Stimulated activated naive CD4-positive, alpha-beta T cell (primary cell): ENCODE measurements around the gene TMEM178B.
"Not testable (repeated sequence)": the region's sequence is repeated elsewhere in the genome, so short reads cannot be mapped to it uniquely, and the experiment has no call there.

Experiments used
- DNase-seq, 6 experiments: peaks; one replicate each; lab custom pipeline; 2025; lab: John Stamatoyannopoulos, UW

Gene TMEM178B

DNA sequence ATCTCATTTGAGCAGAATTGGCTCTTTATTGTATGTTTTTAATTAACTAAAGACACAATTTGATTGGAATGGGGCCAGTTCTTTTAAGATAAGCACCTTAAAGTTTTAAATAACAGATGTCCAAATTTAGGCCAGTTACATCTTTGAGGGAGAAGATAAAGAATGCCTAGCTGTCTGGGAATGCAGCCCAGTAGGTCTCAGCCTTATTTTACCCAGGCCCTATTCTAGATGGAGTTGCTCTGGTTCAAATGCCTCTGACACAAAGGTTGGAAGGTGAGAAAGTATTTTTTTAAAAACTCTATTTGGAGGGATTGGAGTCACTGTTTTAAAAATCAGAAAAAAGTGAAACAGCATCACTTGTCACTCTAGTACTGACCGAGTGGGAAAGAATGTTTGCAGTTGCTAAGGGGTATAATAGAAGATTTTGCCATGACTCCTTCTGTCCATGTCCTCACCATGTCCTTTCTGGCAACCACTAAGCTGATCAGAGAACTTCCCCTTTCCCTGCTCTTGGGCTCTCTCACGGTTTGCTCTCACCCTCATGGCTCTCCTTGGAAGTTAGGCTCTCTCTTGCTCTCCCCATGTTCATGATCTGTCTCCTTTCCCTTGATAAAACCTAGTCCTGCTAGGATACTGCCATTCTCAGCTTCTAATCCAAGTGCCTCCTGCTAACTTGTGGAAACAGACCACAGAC is 239.1 kb downstream of the TMEM178B start:
- no peak for DNase-seq

- no peak for DNase-seq
Observed at GRCh38 chr7:141313896-141314295, 240.0 kb downstream of the TMEM178B start.

DNA sequence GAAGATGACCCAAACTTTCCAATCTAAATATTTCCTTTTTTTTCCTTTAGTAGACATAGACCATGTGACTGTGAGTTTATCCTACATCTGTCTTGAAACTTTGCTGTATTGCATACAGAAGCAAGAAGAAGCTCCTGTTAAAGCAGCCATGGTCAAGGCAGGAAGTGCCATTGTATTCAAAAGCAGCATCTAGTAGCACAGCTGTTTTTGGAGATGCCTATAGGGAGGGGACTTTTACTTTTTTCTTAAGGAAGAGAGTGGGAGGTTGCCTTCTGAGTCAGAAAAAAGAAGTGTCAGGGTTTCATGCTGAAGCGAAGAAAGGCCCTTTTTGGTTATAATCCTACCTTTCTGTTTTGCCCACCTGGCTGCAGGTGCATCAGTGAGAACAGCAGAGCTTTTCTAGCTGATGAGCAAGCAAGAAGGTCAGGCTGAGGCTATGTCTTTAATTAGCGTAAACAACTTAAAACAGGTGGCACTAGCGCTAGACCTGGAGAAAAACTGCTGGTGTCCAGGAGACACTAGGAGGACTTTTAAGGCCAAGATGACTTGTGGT is 243.2 kb downstream of the TMEM178B start:
- no peak for DNase-seq

GRCh38 chr7:141320287-141320686 is 246.4 kb downstream of the TMEM178B start:
- no peak for DNase-seq

GRCh38 chr7:141322383-141322782 is 248.5 kb downstream of the TMEM178B start:
- no peak for DNase-seq

DNA sequence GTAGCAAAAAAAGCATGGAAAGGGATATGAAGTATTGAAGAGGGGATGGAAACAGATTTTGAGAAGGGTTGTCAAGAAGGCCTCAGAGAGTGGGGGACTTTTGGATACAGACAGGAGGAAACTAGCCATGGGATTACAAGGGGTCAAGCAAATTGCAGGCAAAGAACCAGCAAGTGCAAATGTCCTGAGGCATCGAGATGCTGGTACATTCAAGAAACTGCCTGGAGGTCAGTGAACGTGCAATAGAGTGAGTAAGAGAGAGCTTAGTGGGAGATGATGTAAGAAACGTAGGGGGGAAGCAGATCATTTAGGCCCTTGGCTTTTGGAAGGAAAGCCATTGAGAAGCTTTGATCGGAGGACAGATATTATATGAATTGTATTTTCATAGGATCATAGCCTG is 250.0 kb downstream of the TMEM178B start:
- no peak for DNase-seq

- DNase-seq = no peak
Observed at GRCh38 chr7:141324870-141325269, 251.0 kb downstream of the TMEM178B start.

GRCh38 chr7:141325275-141325674 is 251.4 kb downstream of the TMEM178B start:
- no peak for DNase-seq

DNA sequence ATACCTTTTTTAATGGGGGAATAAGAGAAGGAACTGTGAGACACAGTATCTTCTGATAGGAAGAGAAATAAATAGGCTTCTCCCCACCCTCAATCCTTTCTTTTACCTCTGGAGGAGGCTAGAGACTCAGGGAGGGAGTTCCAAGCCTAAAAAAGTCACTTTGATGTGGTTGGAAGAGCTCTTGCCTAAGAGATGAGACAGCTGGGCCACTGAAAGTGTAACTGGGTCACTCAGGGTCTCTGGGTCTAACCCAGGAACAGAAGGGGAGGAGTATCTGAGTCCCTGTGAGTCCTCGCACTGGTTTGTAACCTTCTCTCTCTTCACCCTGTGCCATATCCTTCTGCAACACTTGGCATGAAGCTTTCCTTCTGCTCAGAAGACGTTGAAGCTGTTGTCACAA is 254.4 kb downstream of the TMEM178B start:
- DNase-seq = no peak

DNA sequence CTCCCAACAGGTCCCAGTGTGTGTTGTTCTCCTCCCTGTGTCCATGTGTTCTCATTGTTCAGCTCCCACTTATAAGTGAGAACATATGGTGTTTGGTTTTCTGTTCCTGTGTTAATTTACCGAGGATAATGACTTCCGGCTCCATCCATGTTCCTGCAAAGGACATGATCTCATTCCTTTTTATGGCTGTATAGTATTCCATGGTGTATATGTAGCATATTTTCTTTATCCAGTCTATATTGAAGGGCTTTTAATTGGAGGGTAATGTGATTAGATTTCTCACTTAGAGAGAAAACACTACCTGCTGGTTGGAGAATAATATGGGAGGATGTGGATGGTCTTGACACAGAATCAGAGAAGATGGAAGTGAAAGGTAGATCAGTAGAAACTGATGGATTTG is 256.4 kb downstream of the TMEM178B start:
- not testable (repeated sequence) for DNase-seq

DNA sequence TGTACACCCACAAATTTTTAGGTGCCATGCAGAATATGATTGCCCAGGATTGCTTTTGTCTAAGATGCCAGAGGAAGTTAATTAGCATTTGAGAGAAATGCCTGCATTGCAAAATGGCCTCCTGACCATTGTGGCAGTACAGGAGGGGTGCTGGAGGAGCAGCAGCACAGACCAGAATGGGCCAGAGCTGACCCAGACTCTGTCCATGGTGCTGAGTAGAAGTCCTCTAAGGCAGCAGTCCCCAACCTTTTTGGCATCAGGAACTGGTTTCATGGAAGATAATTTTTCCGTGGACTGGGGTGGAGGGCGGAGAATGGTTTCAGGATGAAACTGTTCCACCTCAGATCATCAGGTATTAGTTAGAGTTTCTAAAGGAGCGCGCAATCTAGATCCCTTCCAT is 259.6 kb downstream of the TMEM178B start:
- no peak for DNase-seq

DNA sequence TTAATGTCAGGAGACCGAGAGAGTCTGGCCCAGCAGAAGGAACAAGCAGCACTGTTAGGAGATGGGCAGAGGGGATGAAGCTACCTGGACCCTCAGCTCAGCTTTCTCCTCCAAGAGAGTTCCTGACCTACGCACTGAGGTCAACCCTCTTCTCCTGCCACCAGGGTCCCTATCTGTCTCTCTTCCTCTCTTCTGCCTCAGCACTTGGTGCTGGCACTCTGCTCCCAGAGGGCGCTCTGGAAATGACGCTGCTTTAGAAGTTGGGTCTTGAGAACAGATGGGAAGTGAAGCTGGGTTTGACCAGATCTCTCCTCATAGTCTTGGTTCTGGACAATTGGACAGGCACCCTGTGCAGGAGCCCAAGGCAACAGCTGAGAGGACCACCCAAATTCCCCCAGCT is 261.3 kb downstream of the TMEM178B start:
- no peak for DNase-seq

DNA sequence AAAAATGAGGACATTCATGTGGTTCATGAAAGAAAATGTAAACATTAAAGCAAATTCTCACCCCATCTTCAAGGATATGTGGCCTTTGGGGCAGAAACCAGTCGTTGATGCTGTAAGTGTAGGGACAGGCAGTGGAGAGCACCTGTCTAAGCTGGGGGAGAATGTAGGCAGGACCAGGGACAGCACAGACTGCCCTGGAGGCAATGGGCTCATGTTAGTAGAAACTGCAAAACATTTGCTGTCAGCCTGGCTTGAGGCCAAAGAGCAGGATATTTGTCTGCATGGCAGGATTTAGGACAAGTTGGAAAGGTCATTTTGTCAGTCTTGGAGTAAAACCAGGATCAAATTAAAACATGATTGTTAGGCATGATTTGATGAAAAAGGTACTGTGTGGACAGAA is 265.7 kb downstream of the TMEM178B start:
- no peak for DNase-seq

GRCh38 chr7:141340991-141341390 is 267.1 kb downstream of the TMEM178B start:
- no peak for DNase-seq

DNA sequence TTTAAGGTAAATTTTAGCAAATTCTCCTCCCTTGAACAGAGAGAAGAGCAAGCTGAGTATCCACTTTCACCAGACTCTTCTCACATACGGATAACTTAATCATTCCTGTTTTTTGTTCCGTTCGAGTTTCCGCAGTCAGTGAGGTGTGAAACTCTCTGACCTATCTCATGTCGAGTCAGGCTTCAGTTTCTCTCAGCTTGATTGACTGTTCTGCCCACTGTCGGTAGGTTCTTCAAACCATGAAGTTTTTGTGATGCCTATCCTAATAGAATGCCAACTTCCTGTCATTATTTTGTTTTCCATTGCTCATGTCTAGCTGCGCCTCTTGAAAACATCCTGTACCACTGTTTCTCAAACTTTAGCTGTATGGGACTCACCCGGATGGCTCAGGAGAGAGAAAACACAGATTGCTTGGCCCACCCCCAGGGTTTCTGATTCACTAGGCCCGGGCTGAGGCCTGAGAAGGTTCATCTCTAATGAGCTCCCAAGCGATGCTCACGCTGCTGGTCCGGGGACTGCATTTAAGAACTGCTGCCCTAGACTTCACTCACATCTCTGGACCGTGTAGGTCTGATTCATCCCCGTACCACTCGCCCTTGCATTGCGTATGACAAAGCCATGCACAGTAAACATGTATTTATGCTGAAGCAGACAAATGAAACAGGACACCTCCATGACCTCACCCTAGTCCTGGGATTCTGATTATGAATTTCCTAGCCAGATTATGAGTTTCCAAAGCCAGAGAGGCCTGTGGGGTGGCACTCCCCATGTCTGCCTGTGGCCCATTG is 269.0 kb downstream of the TMEM178B start:
- DNase-seq = no peak

DNA sequence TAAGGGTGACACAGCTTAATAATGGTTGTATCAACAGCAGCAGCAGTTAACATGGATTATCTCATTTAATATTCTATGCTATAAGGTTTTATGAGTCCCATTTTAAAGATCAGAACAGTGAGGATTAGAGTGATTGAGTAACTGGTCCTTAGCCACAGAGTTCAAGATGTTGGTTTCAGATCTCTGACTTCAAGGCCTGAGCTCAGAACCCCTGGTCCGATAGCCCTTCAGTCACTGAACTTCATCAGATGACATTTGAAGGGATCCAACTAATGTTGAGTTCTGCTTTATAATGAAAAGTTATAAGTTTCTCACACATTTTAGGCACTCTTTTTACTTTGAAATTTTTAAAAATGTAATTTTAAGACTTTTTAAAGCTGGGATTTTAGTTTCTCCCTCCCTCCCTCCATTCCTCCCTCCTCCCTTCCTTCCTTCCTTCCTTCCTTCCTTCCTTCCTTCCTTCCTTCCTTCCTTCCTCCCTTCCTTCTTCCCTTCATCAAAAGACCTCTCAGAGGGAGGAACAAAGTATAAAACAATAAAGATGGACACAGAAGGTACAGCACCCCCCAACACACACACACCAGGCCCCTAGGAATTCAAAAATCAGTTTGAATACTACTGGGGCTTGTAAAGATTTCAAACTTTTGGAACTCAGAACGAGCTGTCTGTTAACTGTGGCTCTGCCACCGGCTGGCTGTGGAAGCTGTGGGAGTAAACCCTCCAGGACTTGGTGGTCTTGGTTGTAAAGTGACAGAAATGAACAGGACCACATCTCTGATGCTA is 270.5 kb downstream of the TMEM178B start:
- no peak for DNase-seq

- no peak for DNase-seq
Observed at GRCh38 chr7:141348728-141349127, 274.9 kb downstream of the TMEM178B start.

DNA sequence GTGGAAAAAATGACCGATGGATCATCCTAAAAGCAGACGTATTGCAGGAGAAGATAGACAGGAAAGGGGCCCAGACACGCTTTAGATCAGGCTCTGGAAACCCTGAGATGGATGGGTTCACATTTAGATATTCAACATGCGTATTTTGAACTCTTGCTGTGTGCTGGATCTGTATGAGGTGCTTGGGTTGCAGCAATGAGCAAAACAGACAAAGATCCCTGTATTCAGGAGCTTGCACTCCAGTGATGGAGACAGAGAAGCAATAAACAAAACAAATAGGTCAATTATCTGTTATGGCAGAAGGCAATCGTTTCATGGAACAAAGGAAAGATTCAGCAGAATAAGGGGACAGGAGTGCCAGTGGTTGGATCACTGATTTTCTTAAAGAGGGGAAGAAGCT is 275.5 kb downstream of the TMEM178B start:
- DNase-seq = no peak

- DNase-seq = no peak
Observed at GRCh38 chr7:141349804-141350203, 275.9 kb downstream of the TMEM178B start.

DNA sequence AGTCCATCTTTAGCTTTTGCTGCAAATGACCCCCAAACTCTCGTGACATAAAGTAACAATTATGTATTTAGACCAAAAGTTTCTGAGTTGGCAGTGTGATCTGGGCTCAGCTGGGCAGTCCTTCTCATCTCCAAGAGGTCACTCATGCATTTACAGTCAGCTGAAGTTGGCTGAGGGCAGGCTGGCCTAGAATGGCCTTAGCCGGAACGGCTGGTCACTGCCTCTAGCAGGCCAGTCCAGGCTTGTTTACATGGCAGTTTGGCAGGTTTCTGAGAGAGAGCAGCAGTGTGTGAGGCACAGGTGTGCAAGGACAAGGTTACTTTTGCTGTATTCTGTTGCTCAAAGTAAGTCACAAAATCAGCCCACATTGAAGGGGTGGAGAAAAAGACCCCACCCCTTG is 277.3 kb downstream of the TMEM178B start:
- no peak for DNase-seq

DNA sequence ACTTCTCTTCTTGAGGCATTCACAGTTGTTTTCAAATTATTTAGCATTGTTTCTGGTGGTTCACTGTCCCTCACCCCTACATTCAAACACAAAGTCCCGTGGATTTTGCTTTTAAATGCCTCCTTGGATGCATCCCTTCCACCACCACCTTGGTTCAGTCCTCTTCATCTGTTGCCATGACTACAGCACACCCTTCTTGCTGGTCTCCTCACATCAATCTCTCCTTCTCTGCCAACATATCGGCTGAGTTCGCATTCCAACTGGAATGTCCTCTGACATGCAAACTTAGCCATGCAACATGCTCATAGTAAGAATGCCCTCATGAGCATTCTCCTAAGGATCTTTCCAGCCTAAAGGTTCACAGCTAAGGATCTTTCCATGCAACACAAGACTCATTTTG is 279.1 kb downstream of the TMEM178B start:
- DNase-seq = no peak

DNA sequence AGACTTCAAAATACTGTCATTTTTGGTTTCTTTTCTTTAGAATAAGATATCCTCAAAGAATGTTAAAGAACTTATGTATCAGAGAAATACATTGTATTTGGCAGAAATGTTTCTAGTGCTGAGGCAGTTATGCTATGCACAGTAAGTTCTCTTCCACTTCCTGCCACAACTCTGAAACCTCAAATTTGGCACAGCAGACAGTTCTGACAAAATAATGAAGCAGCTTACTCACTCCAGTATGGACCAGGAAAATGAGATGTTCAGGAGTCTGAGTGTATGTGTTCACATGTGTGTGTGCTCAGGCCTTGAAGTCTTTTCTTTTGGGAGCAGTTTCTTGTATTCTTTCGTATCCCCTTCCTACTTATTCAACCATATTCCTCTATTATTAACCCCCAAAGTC is 280.4 kb downstream of the TMEM178B start:
- no peak for DNase-seq

DNA sequence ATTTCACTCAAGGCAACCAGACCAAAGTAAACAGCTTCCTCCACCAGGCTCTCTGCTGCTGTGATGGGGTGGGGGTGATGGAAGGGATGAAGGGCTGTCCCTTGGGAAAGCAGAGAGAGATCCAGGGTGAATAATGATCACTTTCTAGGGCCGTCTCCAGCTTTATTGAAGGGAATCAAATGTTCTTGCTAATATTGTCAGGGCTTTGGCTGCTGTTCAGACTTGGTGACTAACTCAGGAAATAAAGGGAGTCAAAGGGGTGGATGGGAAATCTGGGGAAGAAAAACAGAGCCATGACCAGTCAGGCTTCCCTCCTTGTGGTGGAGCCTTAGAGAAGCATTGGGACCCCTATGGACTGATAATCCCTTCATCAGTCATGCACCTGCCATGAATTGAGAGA is 281.2 kb downstream of the TMEM178B start:
- DNase-seq = no peak
